ENCODE measurements around the gene FRG2B.
"Not testable (repeated sequence)": the region's sequence is repeated elsewhere in the genome, so short reads cannot be mapped to it uniquely, and the experiment has no call there.

DNA sequence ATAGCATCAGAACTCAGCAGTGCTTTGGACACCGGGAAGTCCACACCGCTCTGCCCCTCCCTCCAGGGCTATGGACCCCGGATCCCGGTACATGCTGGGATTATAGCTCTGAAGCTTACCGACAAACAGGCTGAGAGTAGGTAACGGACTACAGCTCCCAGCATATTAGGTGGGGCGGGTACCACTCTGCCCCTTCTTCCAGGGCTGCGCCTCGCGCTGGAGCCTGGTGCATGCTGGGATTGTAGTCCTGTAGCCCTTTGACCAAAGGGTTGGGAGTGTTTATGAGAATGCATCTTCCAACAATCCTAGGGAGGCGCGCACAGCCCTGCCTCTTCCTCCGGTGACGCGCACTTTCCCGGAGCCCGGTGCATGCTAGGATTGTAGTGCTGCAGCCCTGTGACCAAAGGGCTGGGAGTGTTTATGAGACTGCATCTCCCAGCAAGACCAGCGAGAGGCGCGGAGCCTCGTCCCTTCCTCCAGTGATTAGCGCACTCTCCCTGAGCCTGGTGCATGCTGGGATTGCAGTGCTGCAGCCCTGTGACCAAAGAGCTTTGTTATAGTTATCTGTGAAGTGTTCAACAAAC, 22.4 kb upstream of the FRG2B start:
- TF ChIP-seq, protein P1, sequence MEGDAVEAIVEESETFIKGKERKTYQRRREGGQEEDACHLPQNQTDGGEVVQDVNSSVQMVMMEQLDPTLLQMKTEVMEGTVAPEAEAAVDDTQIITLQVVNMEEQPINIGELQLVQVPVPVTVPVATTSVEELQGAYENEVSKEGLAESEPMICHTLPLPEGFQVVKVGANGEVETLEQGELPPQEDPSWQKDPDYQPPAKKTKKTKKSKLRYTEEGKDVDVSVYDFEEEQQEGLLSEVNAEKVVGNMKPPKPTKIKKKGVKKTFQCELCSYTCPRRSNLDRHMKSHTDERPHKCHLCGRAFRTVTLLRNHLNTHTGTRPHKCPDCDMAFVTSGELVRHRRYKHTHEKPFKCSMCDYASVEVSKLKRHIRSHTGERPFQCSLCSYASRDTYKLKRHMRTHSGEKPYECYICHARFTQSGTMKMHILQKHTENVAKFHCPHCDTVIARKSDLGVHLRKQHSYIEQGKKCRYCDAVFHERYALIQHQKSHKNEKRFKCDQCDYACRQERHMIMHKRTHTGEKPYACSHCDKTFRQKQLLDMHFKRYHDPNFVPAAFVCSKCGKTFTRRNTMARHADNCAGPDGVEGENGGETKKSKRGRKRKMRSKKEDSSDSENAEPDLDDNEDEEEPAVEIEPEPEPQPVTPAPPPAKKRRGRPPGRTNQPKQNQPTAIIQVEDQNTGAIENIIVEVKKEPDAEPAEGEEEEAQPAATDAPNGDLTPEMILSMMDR (conservative IDR thresholded peaks at IDR 0.05; ENCODE audit: low read depth, low read length), result not testable (repeated sequence)
- TF ChIP-seq EZH2 (IDR thresholded peaks at IDR 0.05; ENCODE audit: low read length, unreplicated experiment); EZH2phosphoT487 (IDR thresholded peaks at IDR 0.05; ENCODE audit: borderline replicate concordance, low read length): not testable (repeated sequence)
